Measurements from ENCODE around the gene SPPL2B.

SPPL2B gene

DNA sequence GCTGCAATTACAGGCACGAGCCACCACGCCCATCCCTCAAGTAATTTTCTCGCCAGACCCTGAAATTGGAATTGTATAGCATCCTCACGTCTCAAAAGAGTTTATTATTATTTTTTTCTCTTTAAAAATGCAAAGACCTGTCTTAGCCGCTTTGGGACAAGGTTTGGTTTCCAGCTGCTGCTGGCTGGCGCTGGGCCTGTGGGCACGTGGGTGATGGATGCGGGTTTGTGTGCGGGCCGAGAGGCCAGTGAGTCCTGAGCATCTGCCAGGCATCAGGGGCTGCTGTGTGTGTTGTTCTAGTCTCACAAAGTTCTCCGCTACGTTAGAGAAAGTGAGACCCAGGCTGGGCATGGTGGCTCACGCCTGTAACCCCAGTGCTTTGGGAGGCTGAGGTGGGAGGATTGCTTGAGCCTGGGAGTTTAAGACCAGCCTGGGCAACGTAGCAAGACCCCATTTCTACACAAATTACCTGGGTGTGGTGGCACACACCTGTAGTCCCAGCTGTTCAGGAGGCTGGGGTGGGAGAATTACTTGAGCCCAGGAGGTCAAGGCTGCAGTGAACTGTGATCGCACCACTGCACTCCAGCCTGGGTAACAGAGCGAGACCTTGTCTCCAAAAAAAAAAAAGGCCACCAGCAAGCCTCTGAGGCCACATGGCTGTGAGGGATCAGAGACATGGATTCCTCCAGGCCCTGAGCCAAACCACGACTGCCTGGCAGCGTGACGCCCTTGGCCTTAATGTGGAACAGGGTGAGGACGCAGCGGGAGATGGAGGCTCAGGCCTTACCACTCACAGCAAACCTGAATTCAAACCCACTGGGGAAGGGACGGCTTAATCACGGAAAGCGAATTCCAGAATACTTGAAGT lies 26.9 kb downstream of the SPPL2B start:
- DNase-seq (ENCODE audit: low spot score) = no peak

DNA sequence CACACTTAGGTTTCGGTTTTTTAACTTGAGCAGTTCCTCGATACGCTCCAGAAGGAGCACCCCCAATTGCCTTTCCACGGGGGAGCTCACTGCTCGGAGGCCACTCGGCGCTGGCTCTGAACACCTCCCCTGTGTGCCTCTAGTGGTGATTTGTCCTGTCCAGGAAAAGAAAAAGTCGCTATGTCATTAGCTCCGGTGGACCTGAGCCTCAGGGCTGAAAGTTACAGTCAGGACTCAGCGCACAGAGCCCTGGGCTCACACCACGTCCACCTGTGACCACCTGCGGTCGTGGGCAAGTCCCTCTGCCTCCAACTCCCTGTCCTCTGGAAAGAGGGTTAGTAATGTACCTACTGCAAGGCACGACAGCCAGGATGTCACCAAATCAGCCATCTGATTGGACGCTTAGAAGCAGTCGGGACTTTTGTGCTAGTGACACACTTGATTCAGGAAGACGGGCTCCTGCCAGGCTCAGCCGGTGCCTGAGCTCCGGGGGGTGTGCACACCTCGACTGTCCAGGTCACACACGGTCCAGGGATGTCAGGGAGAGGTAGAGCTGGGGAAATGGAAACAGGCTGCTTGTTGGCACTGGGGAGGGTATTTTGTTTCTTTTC lies 27.7 kb downstream of the SPPL2B start:
- DNase-seq (ENCODE audit: low spot score) = no peak

DNA sequence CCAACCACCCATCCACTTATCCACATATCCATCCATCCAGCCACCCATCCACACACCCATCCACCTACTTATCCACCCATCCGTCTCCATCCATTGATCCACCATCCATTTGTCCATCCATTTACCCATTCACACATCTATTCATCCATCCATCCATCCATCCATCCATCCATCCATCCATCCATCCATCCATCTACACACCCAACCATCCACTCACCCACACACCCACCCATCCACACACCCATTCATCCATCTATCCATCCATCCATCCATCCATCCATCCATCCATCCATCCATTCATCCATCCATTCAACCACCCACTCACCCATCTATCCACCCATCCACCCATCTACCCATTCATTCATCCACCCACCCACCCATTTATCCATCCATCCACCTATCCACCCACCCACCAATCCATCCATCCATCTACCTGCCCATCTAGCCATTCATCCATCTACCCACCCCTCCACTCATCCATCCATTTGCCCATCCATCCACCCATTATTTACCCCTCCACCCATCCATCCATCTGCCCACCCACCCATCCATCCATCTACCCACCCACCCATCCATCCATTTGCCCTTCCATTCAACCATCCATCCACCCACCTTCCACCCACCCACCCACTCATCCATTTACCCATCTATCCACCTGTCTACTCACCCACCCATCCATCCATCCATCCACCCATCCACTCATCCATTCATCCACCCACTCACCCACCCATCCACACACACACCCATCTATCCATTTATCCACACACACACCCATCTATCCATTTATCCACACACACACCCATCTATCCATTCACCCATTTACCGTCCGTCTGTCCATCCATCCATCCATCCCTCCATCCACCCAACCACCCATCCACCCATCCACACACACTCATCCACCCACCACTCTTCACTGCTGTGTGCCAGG lies 29.1 kb downstream of the SPPL2B start:
- no peak for DNase-seq (ENCODE audit: low spot score)

DNA sequence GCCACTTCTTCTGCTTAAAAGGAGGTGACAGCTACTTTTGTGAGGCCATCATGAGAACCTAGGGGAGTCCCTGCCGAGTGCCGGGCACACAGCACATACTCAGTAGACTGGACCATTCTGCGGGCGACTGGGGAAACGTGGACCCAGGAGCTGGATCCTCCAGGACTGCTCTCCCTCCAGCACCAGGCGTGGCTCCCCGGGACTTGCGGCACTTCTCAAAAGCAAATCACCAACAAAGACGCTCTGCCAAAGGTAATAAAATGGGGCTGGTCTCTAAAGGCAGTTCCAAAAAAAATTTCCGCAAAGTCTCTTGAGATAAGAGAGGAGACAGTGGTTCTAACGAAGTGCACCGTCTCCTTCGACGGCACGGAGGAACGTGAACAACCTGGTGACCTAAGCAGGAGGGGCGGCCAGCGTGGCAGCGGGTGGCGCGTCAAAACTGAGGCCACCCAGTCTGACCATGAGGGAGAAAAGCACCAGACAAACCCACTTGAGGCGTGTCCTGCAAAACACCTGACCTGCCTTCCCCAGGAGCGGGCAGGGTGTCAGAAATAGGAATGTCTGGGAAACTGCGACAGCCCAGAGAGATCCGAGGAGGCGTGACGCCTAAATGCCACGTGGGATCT lies 30.2 kb downstream of the SPPL2B start:
- no peak for DNase-seq (ENCODE audit: low spot score)

DNA sequence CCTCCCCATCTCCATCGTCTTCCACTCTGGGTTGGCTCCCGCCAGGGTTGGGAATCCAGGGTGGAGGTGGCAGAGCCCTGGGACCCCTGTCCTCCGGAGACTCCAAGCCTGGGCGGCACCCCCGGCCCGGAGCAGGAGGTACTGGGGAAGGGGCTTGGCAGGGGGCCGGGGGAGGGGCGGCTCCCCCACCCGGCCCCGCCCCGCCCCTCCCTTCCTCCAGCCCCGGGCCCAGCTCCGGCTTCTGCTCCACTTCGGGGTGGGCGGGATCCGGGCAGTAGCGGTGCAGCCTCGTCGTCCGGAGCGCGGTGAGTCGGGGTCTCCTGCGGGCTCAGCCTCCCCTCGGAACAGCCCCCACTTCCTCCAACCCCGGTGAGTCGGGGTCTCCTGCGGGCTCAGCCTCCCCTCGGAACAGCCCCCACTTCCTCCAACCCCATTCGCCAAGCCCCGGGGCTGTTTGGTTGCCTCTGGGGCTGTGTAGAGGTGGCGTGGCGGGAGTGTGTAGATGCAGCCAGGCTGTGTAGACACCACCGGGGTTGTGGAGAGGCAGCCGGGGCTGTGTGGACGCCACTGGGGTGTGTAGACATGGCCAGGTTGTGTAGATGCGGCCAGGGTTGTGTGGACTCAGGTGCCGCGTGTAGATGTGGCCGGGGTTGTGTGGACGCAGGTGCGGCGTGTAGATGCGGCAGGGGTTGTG lies 31.7 kb downstream of the SPPL2B start, which contains the start of gene TMPRSS9:
Gene TMPRSS9 (plus strand): TSS at position 274 of the 694 bp plus-strand sequence. CDS start 29,521 bp downstream, outside the sequence.
- no peak for DNase-seq (ENCODE audit: low spot score)

DNA sequence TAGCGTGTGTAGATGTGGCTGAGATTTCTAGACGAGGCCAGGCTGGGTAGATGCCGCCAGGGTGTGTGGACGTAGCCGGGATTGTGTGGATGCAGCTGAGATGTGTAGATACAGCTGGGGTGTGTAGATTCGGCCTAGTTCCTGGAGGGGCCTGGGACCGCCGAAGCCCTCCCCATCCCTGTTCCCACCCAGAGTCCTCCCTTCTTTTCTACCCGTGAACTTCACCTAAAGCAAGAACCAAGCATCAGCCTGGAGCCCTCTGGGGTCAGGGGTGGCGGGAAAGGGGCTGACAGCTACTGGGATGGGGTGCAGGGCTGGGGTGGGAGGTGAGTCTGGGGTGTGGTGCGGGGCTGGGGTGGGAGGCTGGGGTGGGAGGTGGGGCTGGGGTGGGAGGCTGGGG lies 32.3 kb downstream of the SPPL2B start:
- no peak for DNase-seq (ENCODE audit: low spot score)

DNA sequence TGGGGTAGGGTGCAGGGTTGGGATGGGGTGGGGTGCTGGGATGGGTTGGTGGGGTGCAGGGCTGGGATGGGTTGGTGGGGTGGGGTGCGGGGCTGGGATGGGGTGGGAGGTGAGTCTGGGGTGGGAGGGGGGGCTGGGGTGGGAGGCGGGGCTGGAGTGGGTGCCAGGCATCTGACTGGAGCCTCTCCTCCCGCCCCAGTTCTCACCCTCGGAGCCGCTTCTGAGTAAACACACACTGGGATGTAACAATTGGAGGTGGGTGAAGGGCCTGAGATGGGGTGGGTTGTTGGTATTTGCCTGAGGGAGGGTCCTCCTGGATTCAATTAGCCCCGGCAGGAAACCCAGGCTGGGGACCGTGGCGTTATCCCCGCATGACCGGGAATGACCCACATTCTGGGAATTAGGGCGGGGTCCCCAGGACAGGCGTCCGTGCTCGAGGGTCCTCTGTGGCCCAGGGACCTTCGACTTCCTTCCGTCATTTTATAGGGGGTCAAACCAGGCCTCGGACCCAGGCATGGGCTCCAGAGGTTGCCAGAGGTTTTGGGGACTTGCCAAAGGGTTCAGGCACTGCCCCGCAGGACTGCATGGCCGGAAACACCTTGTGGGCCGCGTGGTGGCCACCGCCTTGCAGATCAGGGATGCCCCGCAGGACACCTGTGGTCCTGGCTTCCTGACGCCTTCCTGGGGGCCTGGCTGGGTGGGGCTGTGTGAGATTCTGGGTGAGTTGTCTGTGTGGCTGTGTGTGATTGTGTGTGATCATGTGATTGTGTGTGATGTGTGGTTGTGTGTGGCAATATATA lies 33.0 kb downstream of the SPPL2B start:
- no peak for DNase-seq (ENCODE audit: low spot score)

DNA sequence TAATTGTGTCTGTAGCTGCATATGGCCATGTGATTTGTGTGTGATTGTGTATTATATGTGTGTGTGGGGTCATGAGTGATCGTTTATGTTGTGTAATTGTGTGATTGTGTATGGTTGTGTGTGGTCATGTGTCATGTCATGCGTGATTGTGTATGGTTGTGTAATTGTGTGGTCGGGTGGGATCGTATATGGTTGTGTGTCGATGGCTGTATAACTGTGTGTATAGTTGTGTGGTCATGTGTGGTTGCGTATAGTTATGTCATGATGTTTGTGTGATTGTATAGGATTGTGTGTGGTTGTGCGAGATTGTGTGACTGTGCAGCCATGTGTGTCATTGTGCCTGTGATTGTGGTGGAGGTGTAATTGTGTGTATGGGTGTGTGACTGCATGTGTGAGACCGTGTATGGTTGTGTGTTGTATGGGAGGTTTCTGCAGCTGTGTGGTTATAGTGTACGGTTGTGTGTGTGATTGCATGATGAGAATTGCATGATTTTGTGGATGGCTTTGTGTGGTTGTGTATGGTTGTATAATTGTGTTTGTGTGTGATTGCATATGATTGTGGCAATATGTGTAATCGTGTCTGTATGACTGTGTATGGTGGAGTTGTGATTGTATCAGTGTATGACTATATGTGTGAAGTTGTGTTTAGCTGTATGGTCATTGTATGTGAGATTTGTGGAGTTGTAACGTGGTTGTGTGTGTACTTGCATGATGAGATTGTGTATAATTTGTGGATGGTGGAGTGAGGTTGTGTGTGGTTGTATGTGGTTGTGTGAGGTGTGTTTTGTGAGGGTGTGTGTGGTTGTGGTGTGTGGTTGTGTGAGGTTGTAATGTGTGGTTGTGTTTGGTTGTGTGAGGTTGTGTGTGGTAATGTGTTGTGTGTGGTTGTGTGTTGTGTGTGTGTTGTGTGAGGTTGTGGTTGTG lies 33.8 kb downstream of the SPPL2B start:
- no peak for DNase-seq (ENCODE audit: low spot score)

DNA sequence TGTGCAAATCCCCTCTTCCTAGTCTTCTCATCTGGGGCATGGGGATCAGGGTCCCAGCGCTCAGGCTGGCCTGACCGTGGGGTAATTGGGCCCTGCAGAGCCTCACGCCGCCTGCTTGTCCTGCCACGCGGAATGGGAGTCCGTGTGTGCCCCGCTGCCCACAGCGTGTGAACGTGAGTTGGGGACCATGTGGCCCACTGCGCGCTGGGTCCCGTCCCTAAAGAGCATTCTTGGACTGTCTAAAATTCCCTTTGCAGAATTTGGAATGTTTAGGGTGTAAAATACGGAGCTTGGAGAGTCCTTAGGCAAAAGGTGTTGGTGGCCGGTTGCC lies 34.5 kb downstream of the SPPL2B start:
- DNase-seq (ENCODE audit: low spot score) = no peak

DNA sequence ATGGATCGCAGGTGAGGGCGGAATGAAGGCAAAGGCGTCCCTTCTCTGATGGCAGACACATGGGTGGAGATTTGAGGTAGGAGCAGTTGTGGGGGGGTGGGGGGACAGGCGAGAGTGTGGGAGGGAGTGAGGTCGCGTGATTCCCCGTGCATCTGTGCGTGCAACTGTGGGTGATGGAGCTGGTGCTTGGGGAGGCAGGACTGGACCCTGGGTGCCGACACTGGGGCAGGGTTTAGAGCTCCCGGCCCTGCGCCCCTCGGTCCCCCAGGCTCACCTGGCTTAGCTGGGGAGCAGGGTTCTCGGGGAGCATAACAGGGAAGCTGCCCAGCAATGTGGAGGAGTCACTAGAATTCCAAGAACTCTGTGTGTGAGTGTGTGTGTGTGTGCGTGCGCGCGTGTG lies 34.9 kb downstream of the SPPL2B start:
- no peak for DNase-seq (ENCODE audit: low spot score)

DNA sequence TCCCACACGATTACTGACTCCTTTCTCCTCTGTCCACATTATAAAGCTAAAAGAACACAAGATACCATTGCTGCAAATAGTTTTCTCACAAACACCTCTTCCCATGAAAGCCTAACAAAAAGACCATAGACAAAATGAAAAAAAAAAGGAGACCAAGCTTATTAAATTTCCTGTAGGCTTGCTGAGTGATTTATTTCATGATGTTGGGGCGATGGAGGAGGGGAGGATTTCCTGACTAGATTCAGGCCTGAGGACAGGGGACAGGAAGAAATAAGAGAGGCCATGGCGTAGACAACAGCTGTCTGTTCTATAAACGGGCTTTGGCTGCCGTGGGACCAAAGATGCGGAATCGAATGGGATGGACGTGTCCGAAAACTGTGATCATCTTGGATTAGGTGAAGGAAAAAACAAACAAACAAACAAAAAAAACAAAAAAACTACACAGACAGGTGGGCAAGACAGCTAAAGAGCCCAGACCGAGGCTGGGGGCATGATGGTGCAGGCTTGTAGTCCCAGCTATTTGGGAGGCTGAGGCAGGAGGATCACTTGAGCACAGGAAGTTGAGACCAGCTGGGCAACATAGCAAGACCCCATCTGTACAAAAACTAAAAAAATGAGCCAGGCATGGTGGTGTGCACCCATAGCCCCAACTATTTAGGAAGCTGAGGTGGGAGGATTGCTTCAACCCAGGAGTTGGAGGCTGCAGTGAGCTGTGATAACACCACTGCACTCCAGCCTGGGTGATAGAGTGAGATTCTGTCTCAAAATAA lies 36.9 kb downstream of the SPPL2B start:
- DNase-seq (ENCODE audit: low spot score) = no peak

DNA sequence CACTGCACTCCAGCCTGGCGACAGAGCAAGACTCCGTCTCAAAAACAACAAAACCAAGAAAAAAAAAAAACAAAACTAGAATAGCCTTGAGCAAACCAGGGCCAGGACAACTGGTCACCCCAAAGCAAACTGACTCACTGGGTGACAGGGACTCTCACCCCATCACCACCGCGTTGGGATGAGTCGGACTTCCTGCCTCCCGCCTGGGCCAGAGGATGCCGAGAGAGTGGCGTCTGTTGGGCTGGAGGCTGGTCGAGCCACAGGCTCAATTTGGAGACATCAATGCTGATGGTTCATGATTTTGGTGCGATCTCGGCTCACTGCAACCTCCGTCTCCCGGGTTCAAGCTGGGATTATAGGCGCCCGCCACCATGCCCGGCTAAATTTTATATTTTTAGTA lies 43.2 kb downstream of the SPPL2B start:
- no peak for DNase-seq (ENCODE audit: low spot score)

DNA sequence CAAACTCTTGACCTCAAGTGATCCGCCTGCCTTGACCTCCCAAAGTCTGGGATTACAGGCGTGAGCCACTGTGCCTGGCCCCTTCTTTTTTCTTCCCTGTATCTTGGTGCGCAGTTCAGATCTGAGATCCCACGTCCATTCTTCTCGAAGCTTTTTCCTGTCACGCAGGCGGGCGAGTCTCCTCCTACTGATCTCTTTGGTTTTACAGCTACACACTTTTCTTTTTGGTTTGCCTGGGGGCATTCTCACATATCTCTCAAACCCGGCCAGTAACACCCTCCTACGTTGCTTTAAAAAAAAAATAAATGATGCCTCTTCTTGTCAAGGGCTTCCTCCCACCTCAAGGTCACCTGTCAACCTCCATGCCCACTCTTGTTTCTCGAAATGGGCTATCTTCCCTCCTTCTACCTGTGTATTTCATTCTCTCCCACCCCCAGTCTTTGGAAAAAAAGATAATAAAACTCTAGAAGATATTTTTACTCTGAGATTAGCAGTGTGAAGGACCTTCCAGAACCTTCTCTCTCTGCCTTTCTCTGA lies 43.7 kb downstream of the SPPL2B start:
- DNase-seq (ENCODE audit: low spot score) = no peak

DNA sequence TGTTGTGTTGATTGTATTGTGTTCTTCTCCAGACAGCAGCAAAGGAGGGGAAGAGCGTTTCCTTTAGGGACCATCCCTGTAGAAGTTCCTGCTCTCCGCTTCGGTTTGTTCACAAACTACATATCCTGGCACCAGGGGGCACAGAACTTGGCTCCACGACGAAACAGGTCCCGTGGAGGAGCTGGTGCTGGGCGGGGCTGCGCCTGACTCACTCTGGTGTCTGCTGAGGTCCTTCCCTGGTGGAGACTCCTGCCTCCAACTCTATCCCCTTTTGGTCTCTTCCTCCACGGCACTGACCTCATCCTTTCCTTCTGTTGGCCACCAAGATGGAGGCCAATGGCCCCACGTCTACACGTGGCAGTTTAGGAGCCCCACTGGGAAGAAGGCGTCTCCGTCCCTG lies 46.3 kb downstream of the SPPL2B start:
- DNase-seq (ENCODE audit: low spot score) = no peak

DNA sequence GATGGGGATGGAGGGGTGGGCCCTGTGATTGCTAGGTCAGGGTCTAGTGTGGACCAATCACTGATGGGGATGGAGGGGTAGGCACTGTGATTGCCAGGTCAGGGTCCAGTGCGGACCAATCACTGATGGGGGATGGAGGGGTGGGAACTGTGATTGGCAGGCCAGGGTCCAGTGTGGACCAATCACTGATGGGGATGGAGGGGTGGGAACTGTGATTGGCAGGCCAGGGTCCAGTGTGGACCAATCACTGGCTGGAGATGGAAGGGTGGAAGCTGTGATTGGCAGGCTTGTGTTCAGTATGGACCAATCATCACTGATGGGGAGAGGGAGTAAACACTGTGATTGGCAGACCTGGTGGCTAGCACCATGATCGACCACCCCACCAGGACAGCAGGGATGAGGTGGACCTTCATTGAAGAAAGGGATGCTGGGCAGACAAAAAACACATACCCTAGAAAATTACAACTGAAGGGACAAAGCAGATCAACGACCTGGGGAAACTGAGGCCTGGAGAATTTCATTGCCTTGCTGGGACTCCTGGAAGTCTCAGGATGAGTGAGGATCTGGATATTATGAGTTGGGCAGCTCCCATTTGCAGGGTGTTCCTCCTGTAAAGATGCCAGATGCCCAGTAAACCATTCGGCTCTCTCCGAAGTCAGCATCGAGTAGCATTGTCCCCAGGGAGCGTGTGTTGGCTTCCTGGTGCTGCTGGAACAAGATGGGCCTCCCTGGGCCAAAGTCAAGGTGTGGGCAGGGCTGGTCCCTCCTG lies 47.1 kb downstream of the SPPL2B start:
- DNase-seq (ENCODE audit: low spot score) = no peak

DNA sequence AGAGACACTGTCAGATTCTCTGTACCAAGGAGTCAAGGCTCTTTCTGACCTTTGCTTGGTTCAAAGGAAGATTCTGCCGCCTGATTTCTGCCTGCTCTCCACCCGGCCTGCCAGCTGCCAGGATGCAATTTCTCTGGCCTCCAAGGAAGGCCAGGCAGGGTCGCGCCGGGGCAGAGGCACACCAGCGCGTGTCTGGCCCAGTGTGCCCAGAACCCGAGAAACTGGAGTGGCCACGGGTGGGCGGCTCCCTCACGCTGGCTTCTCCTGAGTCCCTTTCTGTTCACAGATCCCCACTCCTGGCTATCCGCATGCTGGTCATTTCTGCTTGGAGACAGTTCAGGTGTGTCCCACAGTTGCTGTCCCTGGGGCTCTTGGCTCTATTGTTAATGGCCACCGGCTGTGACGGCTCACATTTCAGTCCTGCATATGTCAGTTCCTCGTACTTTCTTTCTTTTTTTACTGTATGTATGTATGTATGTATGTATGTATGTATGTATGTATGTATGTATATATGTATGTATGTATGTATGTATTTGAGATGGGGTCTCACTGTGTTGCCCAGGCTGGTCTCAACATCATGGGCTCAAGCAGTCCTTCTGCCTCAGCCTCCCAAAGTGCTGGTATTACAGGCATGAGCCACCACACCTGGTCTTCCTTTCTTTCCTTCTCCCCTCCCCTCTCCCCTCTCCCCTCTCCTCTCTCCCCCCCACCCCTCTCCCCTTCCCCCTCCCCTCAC lies 48.5 kb downstream of the SPPL2B start:
- DNase-seq (ENCODE audit: low spot score) = no peak

DNA sequence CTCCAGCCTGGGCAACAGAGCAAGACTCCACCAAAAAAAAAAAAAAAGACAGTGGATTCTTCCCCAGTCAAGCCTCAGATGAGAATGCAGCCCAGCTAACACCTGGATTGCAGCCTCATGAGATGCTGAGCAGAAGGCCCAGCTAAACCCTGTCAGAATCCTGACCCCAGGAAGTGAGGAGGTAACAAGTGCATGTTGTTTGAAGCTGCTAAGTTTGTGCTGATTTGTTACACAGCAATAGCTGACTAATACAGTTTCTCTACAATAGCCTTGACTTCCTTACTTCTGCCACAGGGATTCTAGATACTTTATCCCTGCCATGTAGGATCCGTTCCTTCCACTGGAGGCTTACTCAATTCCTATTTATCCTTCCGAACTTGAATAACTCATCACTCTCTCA lies 52.1 kb downstream of the SPPL2B start:
- DNase-seq (ENCODE audit: low spot score) = no peak
